ENCODE results near the gene CCDC188. TPM values are rescaled to one million over a fixed set of nuclear protein-coding genes. Genes with fewer than 3 reads are reported as not detected.

The CCDC188 gene
- total and polyA plus RNA-seq, 9 of the 15 experiments (the other 6 are each of a cell fraction or from before 2014, with no cell fraction given): not detected

- TF ChIP-seq E2F1 (CRISPR knock-in tag; IDR thresholded peaks at IDR 0.05) (peak; percentile 100), ETV1 (tag; conservative IDR thresholded peaks at IDR 0.05; ENCODE audit: low read depth) (peak; percentile 91), ZNF668 (CRISPR knock-in tag; IDR thresholded peaks at IDR 0.05) (peak; percentile 80; the same call in 1 of the 2 replicates), COPS2 (conservative IDR thresholded peaks at IDR 0.05) (no peak), FOS (IDR thresholded peaks at IDR 0.05; ENCODE audit: extremely low read depth, insufficient read length) (no peak), ZBTB17 (CRISPR knock-in tag; IDR thresholded peaks at IDR 0.05) (peak; percentile 87), CEBPZ (IDR thresholded peaks at IDR 0.05; ENCODE audit: borderline replicate concordance, low read depth, low read length) (peak; percentile 63; the same call in 1 of the 2 replicates), ZFPM2 (CRISPR knock-in tag; IDR thresholded peaks at IDR 0.05) (peak; percentile 94; the same call in 1 of the 2 replicates), CHD2 (IDR thresholded peaks at IDR 0.05; ENCODE audit: low read depth, low read length) (peak; percentile 74), PURB (CRISPR knock-in tag; IDR thresholded peaks at IDR 0.05; ENCODE audit: low read depth) (no peak)
- TF ChIP-seq, protein P1, sequence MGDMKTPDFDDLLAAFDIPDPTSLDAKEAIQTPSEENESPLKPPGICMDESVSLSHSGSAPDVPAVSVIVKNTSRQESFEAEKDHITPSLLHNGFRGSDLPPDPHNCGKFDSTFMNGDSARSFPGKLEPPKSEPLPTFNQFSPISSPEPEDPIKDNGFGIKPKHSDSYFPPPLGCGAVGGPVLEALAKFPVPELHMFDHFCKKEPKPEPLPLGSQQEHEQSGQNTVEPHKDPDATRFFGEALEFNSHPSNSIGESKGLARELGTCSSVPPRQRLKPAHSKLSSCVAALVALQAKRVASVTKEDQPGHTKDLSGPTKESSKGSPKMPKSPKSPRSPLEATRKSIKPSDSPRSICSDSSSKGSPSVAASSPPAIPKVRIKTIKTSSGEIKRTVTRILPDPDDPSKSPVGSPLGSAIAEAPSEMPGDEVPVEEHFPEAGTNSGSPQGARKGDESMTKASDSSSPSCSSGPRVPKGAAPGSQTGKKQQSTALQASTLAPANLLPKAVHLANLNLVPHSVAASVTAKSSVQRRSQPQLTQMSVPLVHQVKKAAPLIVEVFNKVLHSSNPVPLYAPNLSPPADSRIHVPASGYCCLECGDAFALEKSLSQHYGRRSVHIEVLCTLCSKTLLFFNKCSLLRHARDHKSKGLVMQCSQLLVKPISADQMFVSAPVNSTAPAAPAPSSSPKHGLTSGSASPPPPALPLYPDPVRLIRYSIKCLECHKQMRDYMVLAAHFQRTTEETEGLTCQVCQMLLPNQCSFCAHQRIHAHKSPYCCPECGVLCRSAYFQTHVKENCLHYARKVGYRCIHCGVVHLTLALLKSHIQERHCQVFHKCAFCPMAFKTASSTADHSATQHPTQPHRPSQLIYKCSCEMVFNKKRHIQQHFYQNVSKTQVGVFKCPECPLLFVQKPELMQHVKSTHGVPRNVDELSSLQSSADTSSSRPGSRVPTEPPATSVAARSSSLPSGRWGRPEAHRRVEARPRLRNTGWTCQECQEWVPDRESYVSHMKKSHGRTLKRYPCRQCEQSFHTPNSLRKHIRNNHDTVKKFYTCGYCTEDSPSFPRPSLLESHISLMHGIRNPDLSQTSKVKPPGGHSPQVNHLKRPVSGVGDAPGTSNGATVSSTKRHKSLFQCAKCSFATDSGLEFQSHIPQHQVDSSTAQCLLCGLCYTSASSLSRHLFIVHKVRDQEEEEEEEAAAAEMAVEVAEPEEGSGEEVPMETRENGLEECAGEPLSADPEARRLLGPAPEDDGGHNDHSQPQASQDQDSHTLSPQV (IDR thresholded peaks at IDR 0.05): no peak
- TF ChIP-seq, protein P2, sequence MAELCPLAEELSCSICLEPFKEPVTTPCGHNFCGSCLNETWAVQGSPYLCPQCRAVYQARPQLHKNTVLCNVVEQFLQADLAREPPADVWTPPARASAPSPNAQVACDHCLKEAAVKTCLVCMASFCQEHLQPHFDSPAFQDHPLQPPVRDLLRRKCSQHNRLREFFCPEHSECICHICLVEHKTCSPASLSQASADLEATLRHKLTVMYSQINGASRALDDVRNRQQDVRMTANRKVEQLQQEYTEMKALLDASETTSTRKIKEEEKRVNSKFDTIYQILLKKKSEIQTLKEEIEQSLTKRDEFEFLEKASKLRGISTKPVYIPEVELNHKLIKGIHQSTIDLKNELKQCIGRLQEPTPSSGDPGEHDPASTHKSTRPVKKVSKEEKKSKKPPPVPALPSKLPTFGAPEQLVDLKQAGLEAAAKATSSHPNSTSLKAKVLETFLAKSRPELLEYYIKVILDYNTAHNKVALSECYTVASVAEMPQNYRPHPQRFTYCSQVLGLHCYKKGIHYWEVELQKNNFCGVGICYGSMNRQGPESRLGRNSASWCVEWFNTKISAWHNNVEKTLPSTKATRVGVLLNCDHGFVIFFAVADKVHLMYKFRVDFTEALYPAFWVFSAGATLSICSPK (IDR thresholded peaks at IDR 0.05; ENCODE audit: borderline replicate concordance): no peak
- TF ChIP-seq, protein P3, sequence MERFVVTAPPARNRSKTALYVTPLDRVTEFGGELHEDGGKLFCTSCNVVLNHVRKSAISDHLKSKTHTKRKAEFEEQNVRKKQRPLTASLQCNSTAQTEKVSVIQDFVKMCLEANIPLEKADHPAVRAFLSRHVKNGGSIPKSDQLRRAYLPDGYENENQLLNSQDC (CRISPR knock-in tag; IDR thresholded peaks at IDR 0.05): peak; percentile 92
- TF ChIP-seq, protein P4, sequence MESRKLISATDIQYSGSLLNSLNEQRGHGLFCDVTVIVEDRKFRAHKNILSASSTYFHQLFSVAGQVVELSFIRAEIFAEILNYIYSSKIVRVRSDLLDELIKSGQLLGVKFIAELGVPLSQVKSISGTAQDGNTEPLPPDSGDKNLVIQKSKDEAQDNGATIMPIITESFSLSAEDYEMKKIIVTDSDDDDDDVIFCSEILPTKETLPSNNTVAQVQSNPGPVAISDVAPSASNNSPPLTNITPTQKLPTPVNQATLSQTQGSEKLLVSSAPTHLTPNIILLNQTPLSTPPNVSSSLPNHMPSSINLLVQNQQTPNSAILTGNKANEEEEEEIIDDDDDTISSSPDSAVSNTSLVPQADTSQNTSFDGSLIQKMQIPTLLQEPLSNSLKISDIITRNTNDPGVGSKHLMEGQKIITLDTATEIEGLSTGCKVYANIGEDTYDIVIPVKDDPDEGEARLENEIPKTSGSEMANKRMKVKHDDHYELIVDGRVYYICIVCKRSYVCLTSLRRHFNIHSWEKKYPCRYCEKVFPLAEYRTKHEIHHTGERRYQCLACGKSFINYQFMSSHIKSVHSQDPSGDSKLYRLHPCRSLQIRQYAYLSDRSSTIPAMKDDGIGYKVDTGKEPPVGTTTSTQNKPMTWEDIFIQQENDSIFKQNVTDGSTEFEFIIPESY (CRISPR knock-in tag; IDR thresholded peaks at IDR 0.05): no peak
Observed at GRCh38 chr22:20116951-20117632, 33.8 kb downstream of the CCDC188 start, which contains the start of gene TRMT2A (continued).
